Stimulated activated CD8-positive, alpha-beta memory T cell treated with anti-CD3 and anti-CD28 coated beads, Interleukin-15, amount 100 ng/mL, for 1 hour (primary cell): ENCODE results near the gene CGB8.

Experiments used
- DNase-seq: peaks from one replicate; pipeline ENCODE4 v3.0.0-alpha.2; 2020; ENCODE audit warnings: low read depth

CGB8 gene

GRCh38 chr19:49006905-49007304 is 42.0 kb downstream of the CGB8 start:
- DNase-seq, result no peak

GRCh38 chr19:49004964-49005614 is 43.8 kb downstream of the CGB8 start:
- DNase-seq, result no peak

- DNase-seq, result no peak
Measured at GRCh38 chr19:49004133-49004532, 44.8 kb downstream of the CGB8 start.

GRCh38 chr19:48999481-49000325 is 49.2 kb downstream of the CGB8 start:
- DNase-seq, result peak; percentile 32

GRCh38 chr19:48997972-48998371 is 50.9 kb downstream of the CGB8 start:
- DNase-seq, result no peak
